HCT116 (cell line): ENCODE results near the gene IL1RAPL2.

Source experiments
- CTCF ChIP-seq, 3 experiments: fragments of 200-600 bp in 1 of 3; sonication (generic) in 1 of 3; IDR thresholded peaks in 2 of 3; conservative IDR thresholded peaks in 1 of 3; 2 replicates each; pipeline ENCODE4 v1.5.1; 2012 to 2017; ENCODE audit warnings: low read depth in 2 of 3, low read length in 2 of 3, antibody characterized with exemption in 1 of 3, borderline replicate concordance in 1 of 3, control low read depth in 1 of 3, mild to moderate bottlenecking in 1 of 3, mixed read lengths in 1 of 3, mixed run types in 1 of 3, moderate library complexity in 1 of 3; ENCODE audit not compliant: insufficient read depth in 1 of 3
- MAX ChIP-seq: IDR thresholded peaks from 2 replicates; pipeline ENCODE4 v1.6.1; 2012
- POLR2A ChIP-seq: IDR thresholded peaks from 2 replicates; pipeline ENCODE4 v1.7.0; 2011; ENCODE audit warnings: borderline replicate concordance; ENCODE audit not compliant: insufficient read depth, insufficient read length; ENCODE audit errors: extremely low read depth
- SIN3A ChIP-seq: IDR thresholded peaks from 2 replicates; pipeline ENCODE4 v1.6.1; 2012; ENCODE audit warnings: low read depth
- ZNF274 ChIP-seq: fragments of 200-500 bp; sonication (Bioruptor generic); IDR thresholded peaks from 2 replicates; pipeline ENCODE4 v1.6.1; 2014; ENCODE audit warnings: mild to moderate bottlenecking, low read depth, low read length, inconsistent platforms

- no peak for TF ChIP-seq CTCF (IDR thresholded peaks at IDR 0.05 in 2 of 3, conservative IDR thresholded peaks at IDR 0.05 in 1 of 3; ENCODE audit: borderline replicate concordance in 1 of 3, insufficient read depth in 1 of 3, low read depth in 2 of 3, low read length in 2 of 3)
- no peak for TF ChIP-seq POLR2A
- TF ChIP-seq ZNF274 = no peak
- TF ChIP-seq SIN3A = no peak
- TF ChIP-seq MAX = no peak
These were observed 402.2 kb downstream of the IL1RAPL2 start for GRCh38 chrX:104968241-104968640.
